HL-60 (cell line): ENCODE measurements around the gene IL18R1.

Experiments
- DNase-seq, 2 experiments: peaks; one replicate each; pipeline ENCODE4 v3.0.0-alpha.2; 2010 to 2020; ENCODE audit warnings: low read depth in 1 of 2, low spot score in 1 of 2
- H3K27ac ChIP-seq: fragments of 250-450 bp; sonication (Bioruptor Pico); replicated peaks from 2 replicates; pipeline ENCODE4 v1.5.1; 2020; ENCODE audit warnings: mild to moderate bottlenecking, moderate library complexity
- H3K27me3 ChIP-seq: fragments of 250-450 bp; sonication (Bioruptor Pico); 2 replicates; pipeline ENCODE4 v1.5.1; 2021; ENCODE audit warnings: mild to moderate bottlenecking, moderate library complexity; ENCODE audit not compliant: insufficient read depth, poor library complexity, severe bottlenecking
- H3K4me3 ChIP-seq: replicated peaks from 2 replicates; pipeline ENCODE4 v1.5.1; 2011; ENCODE audit warnings: mild to moderate bottlenecking, control low read depth, low read length; ENCODE audit not compliant: insufficient read depth
- CTCF ChIP-seq: IDR thresholded peaks from one replicate; pipeline ENCODE4 v1.5.1; 2011; ENCODE audit warnings: low read length, control low read depth, inconsistent platforms; ENCODE audit not compliant: insufficient read depth
- GABPA ChIP-seq: IDR thresholded peaks from 2 replicates; pipeline ENCODE4 v1.6.1; 2012; ENCODE audit warnings: low read depth
- POLR2AphosphoS5 ChIP-seq: IDR thresholded peaks from 2 replicates; pipeline ENCODE4 v1.6.1; 2012; ENCODE audit warnings: low read depth
- REST ChIP-seq: IDR thresholded peaks from 2 replicates; pipeline ENCODE4 v1.6.1; 2012; ENCODE audit warnings: low read depth; ENCODE audit not compliant: insufficient replicate concordance
- SPI1 ChIP-seq: IDR thresholded peaks from 2 replicates; pipeline ENCODE4 v1.6.1; 2012; ENCODE audit warnings: low read depth, mild to moderate bottlenecking, borderline replicate concordance

Gene IL18R1

GRCh38 chr2:102439065-102439695 lies 83.6 kb downstream of the IL18R1 start:
- no peaks in the 10 kb centered on the region for H3K27me3 ChIP-seq
- no peak overlapping the region for H3K27ac ChIP-seq
- H3K4me3 ChIP-seq: no peak overlapping the region
- DNase-seq: no peak
- TF ChIP-seq GABPA (no peak), CTCF (no peak), POLR2AphosphoS5 (no peak), REST (no peak), SPI1 (no peak)

- Histone ChIP-seq H3K27me3 (no peaks in the 10 kb centered on the region), H3K27ac (no peak overlapping the region), H3K4me3 (no peak overlapping the region)
- DNase-seq: peak in 1 of 2 experiments; percentile 52
- TF ChIP-seq CTCF: peak; percentile 62
- no peak for TF ChIP-seq GABPA
Observed at GRCh38 chr2:102442967-102443828, 87.6 kb downstream of the IL18R1 start.

GRCh38 chr2:102444233-102444632 lies 88.6 kb downstream of the IL18R1 start:
- Histone ChIP-seq H3K4me3 (no peak overlapping the region), H3K27ac (no peak overlapping the region), H3K27me3 (no peaks in the 10 kb centered on the region)
- TF ChIP-seq POLR2AphosphoS5 (no peak), GABPA (no peak), CTCF (no peak), REST (no peak), SPI1 (no peak)
- DNase-seq: no peak
